Measurements from ENCODE around the gene LYPD8. TPM values are rescaled to one million over a fixed set of nuclear protein-coding genes. Genes with fewer than 3 reads are reported as not detected.

LYPD8 gene
- total and polyA plus RNA-seq, 12 donors, result not detected

DNA sequence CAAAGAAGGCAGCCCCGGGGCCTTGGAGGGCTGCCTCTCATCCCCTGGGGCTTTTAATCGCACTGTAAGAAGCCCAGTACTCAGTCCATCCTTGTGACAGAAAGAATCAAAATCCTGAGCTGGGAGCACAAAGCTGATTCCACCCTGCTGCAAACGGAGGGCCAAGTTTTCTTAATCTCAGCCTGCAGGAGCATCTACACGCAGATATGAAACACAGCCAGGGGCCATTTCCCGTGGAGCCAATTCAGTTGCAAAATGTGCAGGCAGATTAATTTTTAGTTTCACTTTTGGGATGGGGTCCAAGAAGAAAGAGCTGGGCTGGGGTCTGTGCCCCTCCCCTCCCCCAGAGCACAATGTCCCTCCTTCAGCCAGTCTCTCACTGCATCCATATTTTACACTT lies 4.4 kb downstream of the LYPD8 start:
- Histone ChIP-seq H3K4me3 (no peak overlapping the region), H3K36me3 (no peaks in the 10 kb centered on the region), H3K27ac (no peak overlapping the region), H3K4me1 (no peaks in the 10 kb centered on the region), H3K27me3 (no peaks in the 10 kb centered on the region), H3K9me3 (no peaks in the 10 kb centered on the region)
- intact Hi-C loops (cut with DNase I), result no loop called here
- WGBS, 2 donors, result 63 to 68% methylated on average over 5 of the region's 5 CpGs
- DNase-seq (no peak), ATAC-seq (no peak)
- TF ChIP-seq, protein P1, sequence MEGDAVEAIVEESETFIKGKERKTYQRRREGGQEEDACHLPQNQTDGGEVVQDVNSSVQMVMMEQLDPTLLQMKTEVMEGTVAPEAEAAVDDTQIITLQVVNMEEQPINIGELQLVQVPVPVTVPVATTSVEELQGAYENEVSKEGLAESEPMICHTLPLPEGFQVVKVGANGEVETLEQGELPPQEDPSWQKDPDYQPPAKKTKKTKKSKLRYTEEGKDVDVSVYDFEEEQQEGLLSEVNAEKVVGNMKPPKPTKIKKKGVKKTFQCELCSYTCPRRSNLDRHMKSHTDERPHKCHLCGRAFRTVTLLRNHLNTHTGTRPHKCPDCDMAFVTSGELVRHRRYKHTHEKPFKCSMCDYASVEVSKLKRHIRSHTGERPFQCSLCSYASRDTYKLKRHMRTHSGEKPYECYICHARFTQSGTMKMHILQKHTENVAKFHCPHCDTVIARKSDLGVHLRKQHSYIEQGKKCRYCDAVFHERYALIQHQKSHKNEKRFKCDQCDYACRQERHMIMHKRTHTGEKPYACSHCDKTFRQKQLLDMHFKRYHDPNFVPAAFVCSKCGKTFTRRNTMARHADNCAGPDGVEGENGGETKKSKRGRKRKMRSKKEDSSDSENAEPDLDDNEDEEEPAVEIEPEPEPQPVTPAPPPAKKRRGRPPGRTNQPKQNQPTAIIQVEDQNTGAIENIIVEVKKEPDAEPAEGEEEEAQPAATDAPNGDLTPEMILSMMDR (IDR thresholded peaks at IDR 0.05), result no peak

DNA sequence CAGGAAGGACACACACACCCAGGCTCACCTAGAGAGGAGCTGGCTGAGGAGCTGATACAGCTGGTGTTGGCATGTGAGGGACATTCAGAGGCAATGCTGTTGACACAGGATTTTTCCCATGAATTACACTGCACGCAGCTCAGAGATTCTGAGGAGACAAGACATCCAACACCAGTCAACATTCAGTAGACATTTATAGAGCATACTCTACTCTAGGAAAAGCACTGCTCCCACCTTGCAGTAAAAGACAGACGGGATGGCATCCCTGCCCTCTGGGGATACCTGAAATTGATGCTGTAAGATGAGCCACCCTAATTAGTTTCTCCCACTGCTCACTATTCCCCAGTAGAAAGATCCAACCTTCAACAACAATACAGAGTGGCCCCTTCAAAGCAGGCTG lies 5.1 kb downstream of the LYPD8 start:
- H3K4me1 ChIP-seq, result no peaks in the 10 kb centered on the region
- no peaks in the 10 kb centered on the region for H3K27me3 ChIP-seq
- DNase-seq, result no peak
- ATAC-seq, result no peak
- TF ChIP-seq, protein P1 (IDR thresholded peaks at IDR 0.05), result no peak
- no peaks in the 10 kb centered on the region for H3K36me3 ChIP-seq
- H3K9me3 ChIP-seq, result no peaks in the 10 kb centered on the region
- WGBS, 2 donors, result 64 to 70% methylated on average over 2 of the region's 2 CpGs
- no peak overlapping the region for H3K27ac ChIP-seq
- H3K4me3 ChIP-seq, result no peak overlapping the region
- intact Hi-C loops (cut with DNase I), result no loop called here

DNA sequence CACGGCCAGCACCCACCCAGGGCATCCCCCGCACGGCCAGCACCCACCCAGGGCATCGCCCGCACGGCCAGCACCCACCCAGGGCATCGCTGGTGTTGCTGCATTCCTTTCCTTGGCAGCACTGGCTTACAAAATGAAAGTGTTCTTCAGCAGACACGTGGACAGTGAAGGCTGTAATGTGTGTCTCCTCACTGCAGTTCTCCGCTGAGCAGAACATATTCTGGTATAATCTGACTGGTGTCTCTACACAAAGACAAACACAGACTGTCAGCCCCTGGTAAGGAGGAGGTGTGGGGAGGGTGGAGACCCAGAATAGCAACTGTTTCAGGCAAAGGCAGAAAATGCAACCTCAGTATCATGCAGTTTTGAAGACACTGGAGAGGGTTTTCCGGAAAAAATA lies 7.3 kb downstream of the LYPD8 start:
- no peak for DNase-seq

DNA sequence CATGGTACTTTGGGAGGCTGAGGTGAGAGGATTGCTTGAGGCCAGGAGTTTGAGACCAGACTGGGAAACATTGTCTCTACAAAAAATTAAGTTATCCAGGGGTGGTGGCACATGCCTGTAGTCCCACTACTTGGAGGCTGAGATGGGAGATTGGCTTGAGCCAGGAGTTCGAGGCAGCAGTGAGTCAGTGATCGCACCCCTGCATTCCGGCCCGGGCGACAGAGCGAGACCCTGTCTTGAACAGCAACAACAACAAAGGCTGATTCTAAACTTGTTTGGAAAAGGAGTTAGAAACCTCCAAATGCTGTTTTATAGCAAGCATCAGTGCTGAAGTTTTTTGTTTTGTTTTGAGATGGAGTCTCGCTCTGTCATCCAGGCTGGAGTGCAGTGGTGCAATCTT lies 14.7 kb downstream of the LYPD8 start:
- Histone ChIP-seq H3K27ac (no peak overlapping the region), H3K27me3 (peaks cover 0 to 10% (median 0%) of the 10 kb centered on the region in 7 donors), H3K9me3 (no peaks in the 10 kb centered on the region), H3K4me1 (no peaks in the 10 kb centered on the region), H3K4me3 (no peak overlapping the region), H3K36me3 (no peaks in the 10 kb centered on the region)
- 88 to 89% methylated on average over 7 of the region's 7 CpGs for WGBS, 2 donors
- TF ChIP-seq, protein P1 (IDR thresholded peaks at IDR 0.05), result no peak
- ATAC-seq (no peak), DNase-seq (no peak)
- intact Hi-C loops (cut with DNase I), result no loop called here

More for the DNA sequence above, 7.3 kb downstream of the LYPD8 start:
- WGBS, 2 donors, result 92 to 93% methylated on average over 8 to 9 of the region's 10 CpGs
- H3K36me3 ChIP-seq, result no peaks in the 10 kb centered on the region
- no peaks in the 10 kb centered on the region for H3K27me3 ChIP-seq
- TF ChIP-seq, protein P1 (IDR thresholded peaks at IDR 0.05), result no peak
- no peak for ATAC-seq
- H3K4me3 ChIP-seq, result no peak overlapping the region
- no peak overlapping the region for H3K27ac ChIP-seq
- H3K9me3 ChIP-seq, result no peaks in the 10 kb centered on the region
- H3K4me1 ChIP-seq, result no peaks in the 10 kb centered on the region
- intact Hi-C loops (cut with DNase I), result no loop called here
